ENCODE measurements around the gene CFAP53.

GRCh38 chr18:50190926-50191325 is 75.4 kb downstream of the CFAP53 start:
- TF ChIP-seq REST (IDR thresholded peaks at IDR 0.05; ENCODE audit: borderline replicate concordance) = no peak
- TF ChIP-seq CTCF (IDR thresholded peaks at IDR 0.05; ENCODE audit: poor library complexity, severe bottlenecking) = no peak
- TF ChIP-seq RAD21 (conservative IDR thresholded peaks at IDR 0.05) = no peak
- no peak for TF ChIP-seq SMC3 (conservative IDR thresholded peaks at IDR 0.05; ENCODE audit: poor library complexity)
- TF ChIP-seq EZH2 (IDR thresholded peaks at IDR 0.05; ENCODE audit: borderline replicate concordance, insufficient read depth, low read length, poor library complexity, severe bottlenecking) = no peak
- no peak for TF ChIP-seq MXI1 (conservative IDR thresholded peaks at IDR 0.05; ENCODE audit: poor library complexity, severe bottlenecking)
- no peak for TF ChIP-seq POLR2AphosphoS5 (IDR thresholded peaks at IDR 0.05)
